Esophagus muscularis mucosa (tissue), 4 donors: ENCODE results near the gene TEAD3.

Experiments used
- CTCF ChIP-seq, 3 experiments: fragments of 200-600 bp in 2 of 3; fragments of 450-650 bp in 1 of 3; sonication (generic) in 2 of 3; IDR thresholded peaks; one replicate each; pipeline ENCODE4 v1.5.1; 2017 to 2019; ENCODE audit warnings: antibody characterized with exemption in 3 of 3, mild to moderate bottlenecking in 2 of 3, moderate library complexity in 1 of 3
- EP300 ChIP-seq: sonication (generic); formaldehyde crosslinking; IDR thresholded peaks from one replicate; pipeline ENCODE4 v1.6.1; 2017; ENCODE audit warnings: antibody characterized with exemption
- POLR2AphosphoS5 ChIP-seq, 2 donors: sonication (generic); formaldehyde crosslinking; IDR thresholded peaks; one replicate each; pipeline ENCODE4 v1.6.1; 2017; ENCODE audit warnings: antibody characterized with exemption in 2 of 2

- no peak for TF ChIP-seq CTCF (IDR thresholded peaks at IDR 0.05)
- no peak for TF ChIP-seq POLR2AphosphoS5 (IDR thresholded peaks at IDR 0.05)
- TF ChIP-seq EP300, result no peak
Observed at GRCh38 chr6:35454391-35455110, 42.3 kb downstream of the TEAD3 start.
